Measurements from ENCODE around the gene RUVBL1.

RUVBL1 gene

DNA sequence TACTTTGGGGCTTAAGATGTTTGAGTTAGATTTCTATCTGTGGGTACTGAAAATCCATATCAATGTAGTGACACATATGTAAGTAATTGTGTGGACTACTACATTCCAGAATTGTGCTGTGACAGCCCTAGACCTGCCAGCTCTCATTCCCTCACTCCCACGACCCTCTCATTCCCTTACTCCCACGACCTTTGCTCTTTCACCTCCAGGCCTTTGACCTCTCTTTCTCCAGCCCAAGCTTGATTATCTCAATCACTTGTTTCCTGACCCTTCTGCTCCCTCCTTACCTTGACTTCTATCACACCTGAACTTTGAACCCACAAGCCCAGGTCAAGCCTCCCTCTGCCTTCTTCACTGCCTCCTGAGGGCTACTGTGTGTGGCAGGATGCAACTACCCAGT is 3.6 kb upstream of the RUVBL1 start:
- Histone ChIP-seq H3K4me1 (ENCODE audit: control insufficient read depth, insufficient read depth, low read length) (peaks cover 5% of the 10 kb centered on the region), H3K4me3 (ENCODE audit: low read length) (no peak overlapping the region), H3K27ac (ENCODE audit: low read depth, low read length) (no peak overlapping the region), H3K36me3 (ENCODE audit: control insufficient read depth, insufficient read depth, low read length) (no peaks in the 10 kb centered on the region), H3K27me3 (ENCODE audit: control insufficient read depth, insufficient read depth, low read length) (no peaks in the 10 kb centered on the region), H3K9ac (ENCODE audit: low read length) (no peak overlapping the region)

DNA sequence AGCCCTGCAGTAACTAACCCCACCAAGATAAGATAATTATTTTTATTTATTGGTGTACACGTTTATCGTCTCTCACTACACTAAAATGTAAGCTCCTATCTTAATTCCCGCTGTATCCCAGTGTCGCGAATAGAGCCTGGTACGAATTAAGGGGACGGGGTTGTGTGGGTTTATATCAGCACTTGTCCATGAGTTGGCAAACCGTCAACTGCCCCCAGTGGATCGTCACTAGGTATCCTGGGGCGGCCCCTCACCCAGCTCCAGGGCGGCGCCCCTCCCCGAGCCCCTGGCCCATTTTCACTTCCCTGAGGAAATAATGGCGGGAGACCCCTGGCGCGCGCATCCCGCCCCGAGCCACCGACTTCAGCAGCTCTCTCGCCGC is 465 bp downstream of the RUVBL1 start:
- Histone ChIP-seq H3K27ac (ENCODE audit: low read depth, low read length) (peak overlapping the region; percentile 70), H3K4me1 (ENCODE audit: control insufficient read depth, insufficient read depth, low read length) (peaks cover 5% of the 10 kb centered on the region), H3K9ac (ENCODE audit: low read length) (peak overlapping the region; percentile 63)

DNA sequence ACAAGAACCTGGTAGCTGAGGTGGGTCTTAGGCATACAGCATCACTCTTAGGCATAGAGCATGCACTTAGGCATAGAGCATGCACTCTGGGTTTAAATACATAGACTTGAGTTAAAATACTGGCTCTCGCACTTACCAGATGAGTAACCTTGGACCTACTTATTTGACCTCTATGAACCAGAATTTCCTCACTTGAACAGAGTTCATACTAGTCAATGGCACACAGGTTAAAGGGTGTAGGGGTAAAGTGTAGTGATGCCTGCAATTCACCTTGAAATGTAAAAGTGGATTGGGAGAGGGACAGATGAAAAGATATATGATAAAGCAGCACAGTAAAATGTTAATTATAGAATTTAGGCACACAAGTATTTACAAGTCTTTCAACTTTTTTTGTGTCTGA is 1.6 kb downstream of the RUVBL1 start:
- Histone ChIP-seq H3K27me3 (ENCODE audit: control insufficient read depth, insufficient read depth, low read length) (no peaks in the 10 kb centered on the region), H3K27ac (ENCODE audit: low read depth, low read length) (no peak overlapping the region), H3K4me1 (ENCODE audit: control insufficient read depth, insufficient read depth, low read length) (peaks cover 5% of the 10 kb centered on the region), H3K9ac (ENCODE audit: low read length) (no peak overlapping the region), H3K36me3 (ENCODE audit: control insufficient read depth, insufficient read depth, low read length) (no peaks in the 10 kb centered on the region), H3K4me3 (ENCODE audit: low read length) (no peak overlapping the region)

More for the DNA sequence above, 465 bp downstream of the RUVBL1 start:
- Histone ChIP-seq H3K4me3 (ENCODE audit: low read length) (peak overlapping the region; percentile 96), H3K27me3 (ENCODE audit: control insufficient read depth, insufficient read depth, low read length) (no peaks in the 10 kb centered on the region), H3K36me3 (ENCODE audit: control insufficient read depth, insufficient read depth, low read length) (no peaks in the 10 kb centered on the region)

DNA sequence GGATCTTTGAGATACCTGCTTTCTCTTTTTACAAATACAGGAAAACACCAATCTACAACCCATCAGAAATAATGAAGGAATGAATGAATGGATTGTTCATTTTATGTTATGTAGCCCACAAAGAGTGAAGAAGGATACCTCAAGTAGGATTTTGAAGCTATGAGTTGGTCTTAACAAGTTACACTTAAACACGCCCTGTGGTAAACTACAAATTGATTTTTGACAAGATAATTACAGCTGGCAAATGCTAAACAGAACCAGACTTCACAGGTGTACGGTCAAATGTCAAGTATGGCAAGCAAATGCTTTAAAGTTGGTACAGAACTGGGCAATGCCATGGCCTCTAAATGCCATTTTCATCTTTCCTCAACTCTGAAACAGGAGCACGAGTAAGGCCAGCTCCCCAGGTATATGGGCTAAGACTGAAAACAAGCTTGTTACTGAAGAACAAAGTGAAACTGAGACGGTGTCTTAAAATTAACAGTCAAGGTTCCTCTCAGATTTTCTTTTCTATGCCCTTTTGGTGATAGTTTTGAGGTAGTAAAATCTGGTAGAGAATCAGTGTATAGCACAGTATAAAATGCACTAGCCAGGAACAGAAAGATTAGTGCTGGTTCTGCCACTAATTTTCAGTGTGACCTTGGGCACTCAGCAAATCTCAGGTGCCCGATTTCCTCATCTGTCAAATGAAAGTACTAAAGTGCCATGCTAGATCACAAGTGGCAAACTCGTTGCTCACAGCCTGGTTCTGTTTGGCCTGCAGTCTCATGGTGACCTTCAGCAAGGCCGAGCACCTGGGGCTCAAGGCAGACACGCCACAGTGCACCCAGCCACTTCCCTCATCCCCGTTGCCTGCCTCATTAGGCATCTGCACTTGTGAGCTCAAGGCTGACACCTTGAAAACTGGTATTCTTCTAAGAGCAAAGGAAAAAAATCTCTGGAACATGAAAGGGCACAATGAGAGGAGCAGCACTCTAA is 9.5 kb downstream of the RUVBL1 start:
- Histone ChIP-seq H3K4me3 (ENCODE audit: low read length) (no peak overlapping the region), H3K27ac (ENCODE audit: low read depth, low read length) (no peak overlapping the region), H3K36me3 (ENCODE audit: control insufficient read depth, insufficient read depth, low read length) (no peaks in the 10 kb centered on the region), H3K4me1 (ENCODE audit: control insufficient read depth, insufficient read depth, low read length) (no peaks in the 10 kb centered on the region), H3K27me3 (ENCODE audit: control insufficient read depth, insufficient read depth, low read length) (no peaks in the 10 kb centered on the region), H3K9ac (ENCODE audit: low read length) (no peak overlapping the region)

DNA sequence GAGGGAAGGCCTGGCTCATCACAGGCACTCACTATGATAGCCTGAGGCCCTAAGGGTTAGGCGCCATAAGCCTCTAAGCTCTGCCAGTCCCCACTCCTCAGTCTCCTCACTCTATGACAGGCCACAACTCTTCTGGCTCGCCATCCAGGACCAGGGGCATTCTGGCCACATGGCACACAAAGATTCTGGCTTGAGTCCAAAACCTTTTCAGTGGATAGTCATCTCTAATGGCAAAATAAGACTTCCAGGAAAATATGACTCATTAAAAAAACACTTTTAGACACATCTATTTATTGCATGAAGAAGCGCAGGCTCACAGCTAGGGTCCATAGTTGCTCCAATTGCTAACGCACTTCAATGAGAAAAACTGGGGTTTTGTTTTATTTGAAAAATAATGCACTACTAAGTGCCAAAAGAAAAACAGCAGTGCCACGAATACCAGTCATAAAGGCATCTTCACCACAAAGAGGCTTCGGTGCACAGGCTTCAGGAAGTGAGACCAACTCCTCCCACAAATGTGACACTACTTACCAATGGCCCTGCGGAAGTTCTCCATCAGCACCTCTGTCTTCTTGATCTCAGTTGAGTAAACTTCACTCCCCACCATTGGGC is 11.1 kb downstream of the RUVBL1 start:
- Histone ChIP-seq H3K4me1 (ENCODE audit: control insufficient read depth, insufficient read depth, low read length) (no peaks in the 10 kb centered on the region), H3K36me3 (ENCODE audit: control insufficient read depth, insufficient read depth, low read length) (no peaks in the 10 kb centered on the region), H3K27me3 (ENCODE audit: control insufficient read depth, insufficient read depth, low read length) (no peaks in the 10 kb centered on the region), H3K4me3 (ENCODE audit: low read length) (no peak overlapping the region), H3K27ac (ENCODE audit: low read depth, low read length) (no peak overlapping the region), H3K9ac (ENCODE audit: low read length) (no peak overlapping the region)

DNA sequence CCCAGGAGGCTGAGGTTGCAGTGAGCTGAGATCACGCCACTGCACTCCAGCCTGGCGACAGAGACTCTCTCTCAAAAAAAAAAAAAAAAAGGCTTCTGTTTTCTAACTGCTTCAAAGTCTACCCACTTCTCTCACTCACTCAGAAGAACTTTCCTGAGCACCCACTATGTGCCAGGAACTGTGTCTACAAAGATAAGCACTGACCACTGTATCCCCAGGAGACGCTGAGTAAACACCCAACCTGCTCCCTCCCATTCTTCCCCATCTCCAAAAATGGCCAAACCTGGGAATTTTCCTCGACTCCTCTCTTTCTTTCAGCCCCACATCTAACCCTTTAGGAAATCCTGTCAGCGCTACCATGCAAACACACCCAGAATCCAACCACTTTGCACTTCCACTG is 12.5 kb downstream of the RUVBL1 start:
- Histone ChIP-seq H3K4me1 (ENCODE audit: control insufficient read depth, insufficient read depth, low read length) (no peaks in the 10 kb centered on the region), H3K4me3 (ENCODE audit: low read length) (no peak overlapping the region), H3K9ac (ENCODE audit: low read length) (no peak overlapping the region), H3K36me3 (ENCODE audit: control insufficient read depth, insufficient read depth, low read length) (no peaks in the 10 kb centered on the region), H3K27ac (ENCODE audit: low read depth, low read length) (no peak overlapping the region), H3K27me3 (ENCODE audit: control insufficient read depth, insufficient read depth, low read length) (no peaks in the 10 kb centered on the region)

DNA sequence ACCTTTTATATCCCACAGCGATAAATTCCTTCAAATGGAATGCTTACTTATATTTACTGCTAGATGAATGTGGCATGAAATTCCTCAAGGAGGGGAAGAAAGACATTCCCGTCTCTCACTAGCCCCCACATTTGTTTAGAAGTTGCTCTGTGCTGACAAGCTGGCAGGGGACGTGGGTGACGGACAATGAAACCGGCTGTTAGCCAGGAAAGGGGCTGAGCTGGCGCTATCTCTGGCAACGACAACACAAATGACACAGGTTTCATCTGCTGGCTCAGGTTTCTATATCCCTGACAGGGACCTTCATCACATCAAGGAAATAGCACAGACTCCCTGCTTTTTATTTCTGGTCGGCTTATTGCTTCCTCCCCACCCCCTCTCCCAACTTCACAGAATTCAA is 15.8 kb downstream of the RUVBL1 start:
- H3K4me1 ChIP-seq (ENCODE audit: control insufficient read depth, insufficient read depth, low read length) = no peaks in the 10 kb centered on the region
- H3K27ac ChIP-seq (ENCODE audit: low read depth, low read length) = no peak overlapping the region
- no peak overlapping the region for H3K4me3 ChIP-seq (ENCODE audit: low read length)
- no peaks in the 10 kb centered on the region for H3K27me3 ChIP-seq (ENCODE audit: control insufficient read depth, insufficient read depth, low read length)
- no peak overlapping the region for H3K9ac ChIP-seq (ENCODE audit: low read length)
- H3K36me3 ChIP-seq (ENCODE audit: control insufficient read depth, insufficient read depth, low read length) = no peaks in the 10 kb centered on the region

DNA sequence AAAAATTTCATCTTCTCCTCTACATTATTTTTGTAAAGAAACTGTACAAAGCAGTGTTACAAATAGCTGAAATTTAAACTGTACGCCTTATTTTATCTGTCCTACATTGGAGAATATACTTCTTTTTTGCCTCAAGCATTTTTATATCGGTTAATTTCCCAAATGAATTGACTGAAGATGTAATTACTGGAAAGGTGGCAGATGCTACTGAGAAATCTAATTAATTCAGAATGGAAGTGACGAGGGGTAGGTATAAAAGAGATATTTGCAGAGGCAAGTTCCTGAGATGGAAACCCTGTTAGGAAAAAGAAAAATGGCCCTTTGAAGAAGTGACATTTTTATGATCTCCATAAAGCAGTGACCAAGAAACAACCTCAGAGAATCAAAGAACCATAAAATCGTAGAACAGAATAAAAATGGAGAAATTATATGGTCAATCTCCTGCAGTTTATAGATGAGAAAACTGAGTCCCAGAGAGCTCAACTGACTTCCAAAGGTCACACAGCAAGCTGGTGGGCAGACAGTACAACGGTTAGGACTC is 20.4 kb downstream of the RUVBL1 start:
- Histone ChIP-seq H3K4me1 (ENCODE audit: control insufficient read depth, insufficient read depth, low read length) (no peaks in the 10 kb centered on the region), H3K36me3 (ENCODE audit: control insufficient read depth, insufficient read depth, low read length) (peaks cover 15% of the 10 kb centered on the region), H3K27me3 (ENCODE audit: control insufficient read depth, insufficient read depth, low read length) (no peaks in the 10 kb centered on the region), H3K27ac (ENCODE audit: low read depth, low read length) (no peak overlapping the region), H3K4me3 (ENCODE audit: low read length) (no peak overlapping the region), H3K9ac (ENCODE audit: low read length) (no peak overlapping the region)

DNA sequence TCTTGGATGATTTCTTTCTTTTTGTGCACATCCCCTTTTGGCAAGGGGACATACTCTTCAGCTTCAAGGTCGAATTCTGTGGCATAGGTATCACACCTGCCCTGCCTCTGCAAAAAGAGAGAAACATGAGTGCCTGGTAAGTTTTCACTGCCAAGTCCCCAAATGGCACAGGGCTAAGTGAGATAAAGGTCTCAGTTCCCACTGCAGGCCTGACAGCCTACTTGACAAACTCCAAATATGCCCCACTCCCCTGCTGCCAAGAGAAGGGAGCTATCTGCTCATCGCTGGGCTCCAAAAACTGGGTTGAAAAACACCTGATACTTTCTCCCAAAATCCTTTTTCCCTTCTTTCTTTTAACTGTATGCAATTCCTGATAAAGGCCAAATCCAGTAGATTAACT is 23.0 kb downstream of the RUVBL1 start:
- Histone ChIP-seq H3K27ac (ENCODE audit: low read depth, low read length) (no peak overlapping the region), H3K36me3 (ENCODE audit: control insufficient read depth, insufficient read depth, low read length) (peaks cover 15% of the 10 kb centered on the region), H3K27me3 (ENCODE audit: control insufficient read depth, insufficient read depth, low read length) (no peaks in the 10 kb centered on the region), H3K9ac (ENCODE audit: low read length) (no peak overlapping the region), H3K4me1 (ENCODE audit: control insufficient read depth, insufficient read depth, low read length) (no peaks in the 10 kb centered on the region), H3K4me3 (ENCODE audit: low read length) (no peak overlapping the region)

DNA sequence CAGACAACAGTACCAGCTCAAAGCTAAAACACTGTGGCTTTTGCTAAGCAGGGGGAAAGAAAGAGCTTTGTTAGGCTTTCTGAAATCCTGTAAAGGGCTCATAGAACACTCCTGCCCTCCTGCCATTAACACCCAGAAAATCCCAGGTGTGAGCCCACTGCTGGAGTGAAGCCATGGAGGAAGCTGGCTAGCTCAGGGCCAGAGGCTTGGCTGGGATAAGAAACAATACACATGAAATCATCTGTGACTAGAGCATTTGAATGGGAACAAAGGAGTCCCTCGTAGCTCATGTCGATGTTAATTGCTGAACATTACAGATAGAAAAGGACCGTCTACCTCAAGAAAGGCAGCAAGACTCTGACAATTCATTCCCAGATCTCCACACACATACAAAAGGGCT is 23.5 kb downstream of the RUVBL1 start:
- H3K27ac ChIP-seq (ENCODE audit: low read depth, low read length) = no peak overlapping the region
- H3K27me3 ChIP-seq (ENCODE audit: control insufficient read depth, insufficient read depth, low read length) = no peaks in the 10 kb centered on the region
- peaks cover 15% of the 10 kb centered on the region for H3K36me3 ChIP-seq (ENCODE audit: control insufficient read depth, insufficient read depth, low read length)
- no peaks in the 10 kb centered on the region for H3K4me1 ChIP-seq (ENCODE audit: control insufficient read depth, insufficient read depth, low read length)
- no peak overlapping the region for H3K9ac ChIP-seq (ENCODE audit: low read length)
- H3K4me3 ChIP-seq (ENCODE audit: low read length) = no peak overlapping the region

DNA sequence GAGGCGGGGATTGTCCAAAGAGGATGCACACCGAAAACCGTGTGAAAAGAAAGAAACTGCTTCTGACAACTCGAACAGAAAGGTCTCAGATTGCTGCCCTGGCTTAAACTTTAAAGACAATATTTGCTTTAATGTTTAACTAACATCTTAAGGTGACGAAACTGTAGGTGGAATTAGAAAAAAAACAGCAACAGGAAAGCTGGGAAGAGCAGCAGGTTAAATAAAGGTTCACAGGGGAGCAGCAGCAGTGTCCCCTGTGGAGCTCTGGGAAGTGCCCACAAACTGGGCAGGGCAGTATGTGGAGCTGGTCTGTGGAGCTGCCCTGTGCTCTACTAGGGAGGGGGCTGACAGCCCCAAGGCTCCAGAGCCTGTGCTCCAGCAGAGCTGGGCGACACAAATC is 25.4 kb downstream of the RUVBL1 start:
- no peak overlapping the region for H3K4me3 ChIP-seq (ENCODE audit: low read length)
- no peak overlapping the region for H3K27ac ChIP-seq (ENCODE audit: low read depth, low read length)
- peaks cover 15% of the 10 kb centered on the region for H3K36me3 ChIP-seq (ENCODE audit: control insufficient read depth, insufficient read depth, low read length)
- H3K4me1 ChIP-seq (ENCODE audit: control insufficient read depth, insufficient read depth, low read length) = no peaks in the 10 kb centered on the region
- H3K9ac ChIP-seq (ENCODE audit: low read length) = no peak overlapping the region
- H3K27me3 ChIP-seq (ENCODE audit: control insufficient read depth, insufficient read depth, low read length) = no peaks in the 10 kb centered on the region

DNA sequence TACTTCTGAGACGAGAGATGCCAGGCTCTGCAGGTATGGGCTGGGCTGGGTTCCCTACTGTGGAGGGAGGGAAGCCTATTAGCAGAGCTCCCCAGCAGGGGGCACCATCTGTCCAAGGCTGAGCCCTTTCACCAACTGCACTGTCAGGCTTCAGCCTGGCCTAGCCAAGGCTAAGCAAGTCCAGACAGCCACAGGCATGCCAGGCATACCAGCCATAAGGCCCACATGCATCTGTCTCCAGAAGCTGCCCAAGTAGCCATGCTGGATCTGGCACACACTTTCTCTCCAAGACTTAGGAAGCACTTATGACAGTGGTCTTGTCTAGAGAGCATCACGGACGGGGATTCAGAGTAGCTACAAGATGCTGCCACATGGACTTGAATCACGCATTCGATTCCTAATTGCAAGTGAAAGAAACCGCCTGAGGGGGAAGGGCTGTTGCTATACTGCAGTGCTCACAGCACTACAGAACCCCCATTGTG is 28.3 kb downstream of the RUVBL1 start:
- Histone ChIP-seq H3K36me3 (ENCODE audit: control insufficient read depth, insufficient read depth, low read length) (peaks cover 13% of the 10 kb centered on the region), H3K4me3 (ENCODE audit: low read length) (no peak overlapping the region), H3K27me3 (ENCODE audit: control insufficient read depth, insufficient read depth, low read length) (no peaks in the 10 kb centered on the region), H3K4me1 (ENCODE audit: control insufficient read depth, insufficient read depth, low read length) (no peaks in the 10 kb centered on the region), H3K9ac (ENCODE audit: low read length) (no peak overlapping the region), H3K27ac (ENCODE audit: low read depth, low read length) (no peak overlapping the region)

All from rectal smooth muscle tissue (tissue), 1 donor.